ENCODE measurements around the gene MAPK6.

DNA sequence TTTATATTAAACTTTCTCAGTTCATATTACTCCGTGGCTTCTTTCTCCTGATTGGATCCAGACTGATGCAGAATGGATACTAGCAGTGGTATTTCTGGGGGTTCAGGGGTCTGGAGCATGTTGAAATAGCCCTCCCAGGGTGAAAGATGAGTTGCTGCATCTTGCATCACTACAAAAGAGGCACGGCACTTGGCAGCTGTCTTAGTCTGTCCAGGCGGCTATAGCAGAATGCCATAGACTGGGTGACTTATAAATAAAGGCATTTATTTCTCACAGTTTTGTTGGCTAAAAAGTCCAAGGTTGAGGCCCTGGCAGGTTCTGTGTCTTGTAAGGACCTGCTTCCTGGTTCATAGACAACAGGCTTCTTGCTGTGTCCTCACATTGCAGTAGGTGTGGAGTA, 94.2 kb downstream of the MAPK6 start:
- TF ChIP-seq, protein P1, sequence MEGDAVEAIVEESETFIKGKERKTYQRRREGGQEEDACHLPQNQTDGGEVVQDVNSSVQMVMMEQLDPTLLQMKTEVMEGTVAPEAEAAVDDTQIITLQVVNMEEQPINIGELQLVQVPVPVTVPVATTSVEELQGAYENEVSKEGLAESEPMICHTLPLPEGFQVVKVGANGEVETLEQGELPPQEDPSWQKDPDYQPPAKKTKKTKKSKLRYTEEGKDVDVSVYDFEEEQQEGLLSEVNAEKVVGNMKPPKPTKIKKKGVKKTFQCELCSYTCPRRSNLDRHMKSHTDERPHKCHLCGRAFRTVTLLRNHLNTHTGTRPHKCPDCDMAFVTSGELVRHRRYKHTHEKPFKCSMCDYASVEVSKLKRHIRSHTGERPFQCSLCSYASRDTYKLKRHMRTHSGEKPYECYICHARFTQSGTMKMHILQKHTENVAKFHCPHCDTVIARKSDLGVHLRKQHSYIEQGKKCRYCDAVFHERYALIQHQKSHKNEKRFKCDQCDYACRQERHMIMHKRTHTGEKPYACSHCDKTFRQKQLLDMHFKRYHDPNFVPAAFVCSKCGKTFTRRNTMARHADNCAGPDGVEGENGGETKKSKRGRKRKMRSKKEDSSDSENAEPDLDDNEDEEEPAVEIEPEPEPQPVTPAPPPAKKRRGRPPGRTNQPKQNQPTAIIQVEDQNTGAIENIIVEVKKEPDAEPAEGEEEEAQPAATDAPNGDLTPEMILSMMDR (conservative IDR thresholded peaks at IDR 0.05 in 1 of 2, IDR thresholded peaks at IDR 0.05 in 1 of 2; ENCODE audit: extremely low read depth in 1 of 2, insufficient read depth in 1 of 2, low read depth in 1 of 2, low read length in 2 of 2), result no peak
- no peak for TF ChIP-seq EZH2 (IDR thresholded peaks at IDR 0.05; ENCODE audit: borderline replicate concordance, low read length)

Data from mammary epithelial cell (primary cell).